GM23338 (cell line): ENCODE measurements around the gene CYP27A1. TPM values are rescaled to one million over a fixed set of nuclear protein-coding genes. Genes with fewer than 3 reads are reported as not detected.

Source experiments
- ATAC-seq: fragments of 200-7000 bp; cut with Tn5 transposase; 3 replicates; pipeline ENCODE4 v1.9.1; 2020
- DNase-seq: peaks from one replicate; pipeline ENCODE4 v3.0.0-alpha.2; 2015; ENCODE audit warnings: low spot score
- H2AFZ ChIP-seq: fragments of 200-600 bp; sonication (generic); 2 replicates; pipeline ENCODE4 v1.8.0; 2016; ENCODE audit warnings: antibody characterized with exemption, mild to moderate bottlenecking, moderate library complexity
- H3F3A ChIP-seq: fragments of 200-600 bp; sonication (generic); replicated peaks from 2 replicates; pipeline ENCODE4 v1.8.0; 2017; ENCODE audit warnings: antibody characterized with exemption, mixed run types, low read depth
- H3K27ac ChIP-seq: fragments of 200-600 bp; sonication (generic); 2 replicates; pipeline ENCODE4 v1.6.1; 2016; ENCODE audit warnings: low read depth
- H3K27me3 ChIP-seq: fragments of 200-600 bp; sonication (generic); 2 replicates; pipeline ENCODE4 v1.8.0; 2016; ENCODE audit warnings: mild to moderate bottlenecking, mixed run types, moderate library complexity; ENCODE audit not compliant: insufficient read depth
- H3K36me3 ChIP-seq: fragments of 200-600 bp; sonication (generic); 2 replicates; pipeline ENCODE4 v1.8.0; 2016; ENCODE audit warnings: mild to moderate bottlenecking; ENCODE audit not compliant: insufficient read depth
- H3K4me1 ChIP-seq: fragments of 200-600 bp; sonication (generic); 2 replicates; pipeline ENCODE4 v1.8.0; 2016; ENCODE audit warnings: mild to moderate bottlenecking, moderate library complexity; ENCODE audit not compliant: insufficient read depth
- H3K4me2 ChIP-seq: fragments of 200-600 bp; sonication (generic); 2 replicates; pipeline ENCODE4 v1.7.1; 2017; ENCODE audit warnings: mixed run types
- H3K4me3 ChIP-seq: fragments of 200-600 bp; sonication (generic); 2 replicates; pipeline ENCODE4 v1.6.1; 2016; ENCODE audit warnings: mixed run types
- H3K79me2 ChIP-seq: fragments of 200-600 bp; sonication (generic); replicated peaks from 2 replicates; pipeline ENCODE4 v1.8.0; 2017; ENCODE audit warnings: mild to moderate bottlenecking; ENCODE audit not compliant: insufficient read depth
- H3K9me2 ChIP-seq: fragments of 200-600 bp; sonication (generic); 2 replicates; pipeline ENCODE4 v1.8.0; 2017; ENCODE audit not compliant: insufficient read depth
- H4K20me1 ChIP-seq: fragments of 200-600 bp; sonication (generic); replicated peaks from 2 replicates; pipeline ENCODE4 v1.8.0; 2017; ENCODE audit warnings: mild to moderate bottlenecking; ENCODE audit not compliant: insufficient read depth
- H3K27ac Mint-ChIP-seq: 2 replicates; pipeline ENCODE4 v1.8.0; 2020; ENCODE audit warnings: inconsistent platforms, mild to moderate bottlenecking, moderate library complexity, mixed read lengths
- H3K27me3 Mint-ChIP-seq: 3 replicates; pipeline ENCODE4 v1.8.0; 2022; ENCODE audit warnings: low read depth, mild to moderate bottlenecking, moderate library complexity, mixed read lengths, inconsistent platforms; ENCODE audit not compliant: insufficient read depth, poor library complexity
- H3K36me3 Mint-ChIP-seq: 3 replicates; pipeline ENCODE4 v1.8.0; 2021; ENCODE audit warnings: low read depth, mild to moderate bottlenecking, inconsistent platforms, moderate library complexity, mixed read lengths
- H3K4me1 Mint-ChIP-seq: 3 replicates; pipeline ENCODE4 v1.8.0; 2020; ENCODE audit warnings: mild to moderate bottlenecking, inconsistent platforms, mixed read lengths
- H3K4me3 Mint-ChIP-seq: 3 replicates; pipeline ENCODE4 v1.8.0; 2021; ENCODE audit warnings: moderate library complexity, mild to moderate bottlenecking, inconsistent platforms, mixed read lengths
- H3K9me3 Mint-ChIP-seq: 3 replicates; pipeline ENCODE4 v1.8.0; 2020; ENCODE audit warnings: moderate library complexity, mild to moderate bottlenecking, inconsistent platforms, mixed read lengths
- CREB1 ChIP-seq: fragments of 250-450 bp; sonication (Bioruptor Pico); IDR thresholded peaks from 2 replicates; pipeline ENCODE4 v1.5.0; 2020; ENCODE audit warnings: low read depth, mild to moderate bottlenecking, moderate library complexity
- EZH2 ChIP-seq: fragments of 200-600 bp; sonication (generic); IDR thresholded peaks from one replicate; pipeline ENCODE4 v1.8.0; 2017; ENCODE audit warnings: antibody characterized with exemption, mild to moderate bottlenecking, low read depth; ENCODE audit not compliant: unreplicated experiment
- EZH2phosphoT487 ChIP-seq: fragments of 200-600 bp; sonication (generic); IDR thresholded peaks from one replicate; pipeline ENCODE4 v1.8.1; 2018; ENCODE audit warnings: antibody characterized with exemption; ENCODE audit not compliant: unreplicated experiment
- JUNB ChIP-seq: IDR thresholded peaks from one replicate; pipeline ENCODE4 v1.6.1; 2016; ENCODE audit warnings: antibody characterized with exemption; ENCODE audit not compliant: unreplicated experiment
- NANOG ChIP-seq: IDR thresholded peaks from 2 replicates; pipeline ENCODE4 v1.6.1; 2016; ENCODE audit warnings: antibody characterized with exemption, borderline replicate concordance
- POLR2AphosphoS5 ChIP-seq: IDR thresholded peaks from 2 replicates; pipeline ENCODE4 v1.6.1; 2016; ENCODE audit warnings: antibody characterized with exemption, low read depth
- STAT1 ChIP-seq: IDR thresholded peaks from one replicate; pipeline ENCODE4 v1.6.1; 2016; ENCODE audit warnings: antibody characterized with exemption; ENCODE audit not compliant: unreplicated experiment
- ZNF114 ChIP-seq: fragments of 250-450 bp; sonication (Bioruptor Pico); IDR thresholded peaks from 2 replicates; pipeline ENCODE4 v1.5.0; 2020; ENCODE audit warnings: mild to moderate bottlenecking, moderate library complexity
- ZNF331 ChIP-seq: fragments of 250-450 bp; sonication (Bioruptor Pico); IDR thresholded peaks from 2 replicates; pipeline ENCODE4 v1.5.0; 2020; ENCODE audit warnings: low read depth, mild to moderate bottlenecking, moderate library complexity
- polyA plus RNA-seq: library from polyadenylated mRNA; unstranded; fragments of >200 nt; fragmentation: Nextera tagmentation; extraction: Ambion mirVana; gene quantifications from 2 replicates; pipeline ENCODE4 v1.2.1, GENCODE V29; 2016
- total RNA-seq: library from RNA; depleted of rRNA; stranded (reverse); fragments of >200 nt; shearing (Covaris generic); gene quantifications from 2 replicates; pipeline ENCODE4 v1.2.3, GENCODE V29; 2014
- TF ChIP-seq, protein P1 (sequence below): IDR thresholded peaks from one replicate; pipeline ENCODE4 v1.6.1; 2018; ENCODE audit warnings: antibody characterized with exemption; ENCODE audit not compliant: unreplicated experiment
- TF ChIP-seq, protein P2 (sequence below): fragments of 250-450 bp; sonication (Bioruptor Pico); IDR thresholded peaks from 2 replicates; pipeline ENCODE4 v1.5.0; 2020; ENCODE audit warnings: mild to moderate bottlenecking, moderate library complexity
- TF ChIP-seq, protein P3 (sequence below): IDR thresholded peaks from 2 replicates; pipeline ENCODE4 v1.6.1; 2016; ENCODE audit warnings: antibody characterized with exemption
- TF ChIP-seq, protein P4 (sequence below), 2 experiments: fragments of 200-600 bp in 1 of 2; sonication (generic) in 1 of 2; conservative IDR thresholded peaks; 2 replicates each; pipeline versions ENCODE4 v1.5.1 to v1.6.1; 2016 to 2017; ENCODE audit warnings: antibody characterized with exemption in 2 of 2, low read depth in 2 of 2, mild to moderate bottlenecking in 2 of 2, moderate library complexity in 1 of 2

CYP27A1 gene
- total and polyA plus RNA-seq, 2 experiments from 2014 or later: 2.2 to 6.9 TPM

DNA sequence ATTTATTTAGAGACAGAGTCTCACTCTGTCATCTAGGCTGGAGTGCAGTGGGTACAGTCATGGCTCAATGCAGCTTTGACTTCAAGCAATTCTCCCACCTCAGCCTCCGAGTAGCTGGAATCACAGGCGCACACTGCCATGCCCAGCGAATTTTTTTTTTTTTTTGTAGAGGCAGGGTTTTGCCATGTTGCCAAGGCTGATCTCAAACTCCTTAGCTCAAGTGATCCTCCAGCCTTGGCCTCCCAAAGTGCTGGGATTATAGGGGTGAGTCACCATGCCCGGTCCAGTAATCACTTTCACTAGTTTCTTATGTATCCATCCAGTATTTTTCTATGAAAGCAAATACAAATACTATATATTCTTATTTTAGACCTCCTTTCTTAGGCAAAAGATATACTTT is 25.7 kb downstream of the CYP27A1 start:
- peaks cover 13% of the 10 kb centered on the region; the same call in 2 of the 3 replicates for H3K36me3 Mint-ChIP-seq
- H3K4me3 ChIP-seq: no peak overlapping the region
- H3K4me2 ChIP-seq: no peak overlapping the region
- H3K27ac ChIP-seq: no peak overlapping the region
- H3K4me3 Mint-ChIP-seq: no peak overlapping the region
- no peak overlapping the region for H2AFZ ChIP-seq
- H3K9me3 Mint-ChIP-seq: peaks cover 14% of the 10 kb centered on the region
- H3K4me1 Mint-ChIP-seq: peaks cover 16% of the 10 kb centered on the region
- DNase-seq (no peak), ATAC-seq (no peak)
- no peaks in the 10 kb centered on the region for H4K20me1 ChIP-seq
- H3K79me2 ChIP-seq: no peaks in the 10 kb centered on the region
- H3K4me1 ChIP-seq: peaks cover 17% of the 10 kb centered on the region; the same call in 1 of the 2 replicates
- H3K27me3 ChIP-seq: no peaks in the 10 kb centered on the region
- TF ChIP-seq JUNB (no peak), ZNF331 (CRISPR knock-in tag) (no peak), EZH2phosphoT487 (no peak), NANOG (no peak), EZH2 (no peak), POLR2AphosphoS5 (no peak), ZNF114 (no peak), CREB1 (no peak), STAT1 (no peak)
- TF ChIP-seq, protein P1, sequence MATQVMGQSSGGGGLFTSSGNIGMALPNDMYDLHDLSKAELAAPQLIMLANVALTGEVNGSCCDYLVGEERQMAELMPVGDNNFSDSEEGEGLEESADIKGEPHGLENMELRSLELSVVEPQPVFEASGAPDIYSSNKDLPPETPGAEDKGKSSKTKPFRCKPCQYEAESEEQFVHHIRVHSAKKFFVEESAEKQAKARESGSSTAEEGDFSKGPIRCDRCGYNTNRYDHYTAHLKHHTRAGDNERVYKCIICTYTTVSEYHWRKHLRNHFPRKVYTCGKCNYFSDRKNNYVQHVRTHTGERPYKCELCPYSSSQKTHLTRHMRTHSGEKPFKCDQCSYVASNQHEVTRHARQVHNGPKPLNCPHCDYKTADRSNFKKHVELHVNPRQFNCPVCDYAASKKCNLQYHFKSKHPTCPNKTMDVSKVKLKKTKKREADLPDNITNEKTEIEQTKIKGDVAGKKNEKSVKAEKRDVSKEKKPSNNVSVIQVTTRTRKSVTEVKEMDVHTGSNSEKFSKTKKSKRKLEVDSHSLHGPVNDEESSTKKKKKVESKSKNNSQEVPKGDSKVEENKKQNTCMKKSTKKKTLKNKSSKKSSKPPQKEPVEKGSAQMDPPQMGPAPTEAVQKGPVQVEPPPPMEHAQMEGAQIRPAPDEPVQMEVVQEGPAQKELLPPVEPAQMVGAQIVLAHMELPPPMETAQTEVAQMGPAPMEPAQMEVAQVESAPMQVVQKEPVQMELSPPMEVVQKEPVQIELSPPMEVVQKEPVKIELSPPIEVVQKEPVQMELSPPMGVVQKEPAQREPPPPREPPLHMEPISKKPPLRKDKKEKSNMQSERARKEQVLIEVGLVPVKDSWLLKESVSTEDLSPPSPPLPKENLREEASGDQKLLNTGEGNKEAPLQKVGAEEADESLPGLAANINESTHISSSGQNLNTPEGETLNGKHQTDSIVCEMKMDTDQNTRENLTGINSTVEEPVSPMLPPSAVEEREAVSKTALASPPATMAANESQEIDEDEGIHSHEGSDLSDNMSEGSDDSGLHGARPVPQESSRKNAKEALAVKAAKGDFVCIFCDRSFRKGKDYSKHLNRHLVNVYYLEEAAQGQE: no peak
- TF ChIP-seq, protein P2, sequence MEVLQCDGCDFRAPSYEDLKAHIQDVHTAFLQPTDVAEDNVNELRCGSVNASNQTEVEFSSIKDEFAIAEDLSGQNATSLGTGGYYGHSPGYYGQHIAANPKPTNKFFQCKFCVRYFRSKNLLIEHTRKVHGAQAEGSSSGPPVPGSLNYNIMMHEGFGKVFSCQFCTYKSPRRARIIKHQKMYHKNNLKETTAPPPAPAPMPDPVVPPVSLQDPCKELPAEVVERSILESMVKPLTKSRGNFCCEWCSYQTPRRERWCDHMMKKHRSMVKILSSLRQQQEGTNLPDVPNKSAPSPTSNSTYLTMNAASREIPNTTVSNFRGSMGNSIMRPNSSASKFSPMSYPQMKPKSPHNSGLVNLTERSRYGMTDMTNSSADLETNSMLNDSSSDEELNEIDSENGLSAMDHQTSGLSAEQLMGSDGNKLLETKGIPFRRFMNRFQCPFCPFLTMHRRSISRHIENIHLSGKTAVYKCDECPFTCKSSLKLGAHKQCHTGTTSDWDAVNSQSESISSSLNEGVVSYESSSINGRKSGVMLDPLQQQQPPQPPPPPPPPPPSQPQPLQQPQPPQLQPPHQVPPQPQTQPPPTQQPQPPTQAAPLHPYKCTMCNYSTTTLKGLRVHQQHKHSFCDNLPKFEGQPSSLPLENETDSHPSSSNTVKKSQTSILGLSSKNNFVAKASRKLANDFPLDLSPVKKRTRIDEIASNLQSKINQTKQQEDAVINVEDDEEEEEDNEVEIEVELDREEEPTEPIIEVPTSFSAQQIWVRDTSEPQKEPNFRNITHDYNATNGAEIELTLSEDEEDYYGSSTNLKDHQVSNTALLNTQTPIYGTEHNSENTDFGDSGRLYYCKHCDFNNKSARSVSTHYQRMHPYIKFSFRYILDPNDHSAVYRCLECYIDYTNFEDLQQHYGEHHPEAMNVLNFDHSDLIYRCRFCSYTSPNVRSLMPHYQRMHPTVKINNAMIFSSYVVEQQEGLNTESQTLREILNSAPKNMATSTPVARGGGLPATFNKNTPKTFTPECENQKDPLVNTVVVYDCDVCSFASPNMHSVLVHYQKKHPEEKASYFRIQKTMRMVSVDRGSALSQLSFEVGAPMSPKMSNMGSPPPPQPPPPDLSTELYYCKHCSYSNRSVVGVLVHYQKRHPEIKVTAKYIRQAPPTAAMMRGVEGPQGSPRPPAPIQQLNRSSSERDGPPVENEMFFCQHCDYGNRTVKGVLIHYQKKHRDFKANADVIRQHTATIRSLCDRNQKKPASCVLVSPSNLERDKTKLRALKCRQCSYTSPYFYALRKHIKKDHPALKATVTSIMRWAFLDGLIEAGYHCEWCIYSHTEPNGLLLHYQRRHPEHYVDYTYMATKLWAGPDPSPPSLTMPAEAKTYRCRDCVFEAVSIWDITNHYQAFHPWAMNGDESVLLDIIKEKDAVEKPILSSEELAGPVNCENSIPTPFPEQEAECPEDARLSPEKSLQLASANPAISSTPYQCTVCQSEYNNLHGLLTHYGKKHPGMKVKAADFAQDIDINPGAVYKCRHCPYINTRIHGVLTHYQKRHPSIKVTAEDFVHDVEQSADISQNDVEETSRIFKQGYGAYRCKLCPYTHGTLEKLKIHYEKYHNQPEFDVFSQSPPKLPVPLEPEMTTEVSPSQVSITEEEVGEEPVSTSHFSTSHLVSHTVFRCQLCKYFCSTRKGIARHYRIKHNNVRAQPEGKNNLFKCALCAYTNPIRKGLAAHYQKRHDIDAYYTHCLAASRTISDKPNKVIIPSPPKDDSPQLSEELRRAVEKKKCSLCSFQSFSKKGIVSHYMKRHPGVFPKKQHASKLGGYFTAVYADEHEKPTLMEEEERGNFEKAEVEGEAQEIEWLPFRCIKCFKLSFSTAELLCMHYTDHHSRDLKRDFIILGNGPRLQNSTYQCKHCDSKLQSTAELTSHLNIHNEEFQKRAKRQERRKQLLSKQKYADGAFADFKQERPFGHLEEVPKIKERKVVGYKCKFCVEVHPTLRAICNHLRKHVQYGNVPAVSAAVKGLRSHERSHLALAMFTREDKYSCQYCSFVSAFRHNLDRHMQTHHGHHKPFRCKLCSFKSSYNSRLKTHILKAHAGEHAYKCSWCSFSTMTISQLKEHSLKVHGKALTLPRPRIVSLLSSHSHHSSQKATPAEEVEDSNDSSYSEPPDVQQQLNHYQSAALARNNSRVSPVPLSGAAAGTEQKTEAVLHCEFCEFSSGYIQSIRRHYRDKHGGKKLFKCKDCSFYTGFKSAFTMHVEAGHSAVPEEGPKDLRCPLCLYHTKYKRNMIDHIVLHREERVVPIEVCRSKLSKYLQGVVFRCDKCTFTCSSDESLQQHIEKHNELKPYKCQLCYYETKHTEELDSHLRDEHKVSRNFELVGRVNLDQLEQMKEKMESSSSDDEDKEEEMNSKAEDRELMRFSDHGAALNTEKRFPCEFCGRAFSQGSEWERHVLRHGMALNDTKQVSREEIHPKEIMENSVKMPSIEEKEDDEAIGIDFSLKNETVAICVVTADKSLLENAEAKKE: no peak
- TF ChIP-seq, protein P3, sequence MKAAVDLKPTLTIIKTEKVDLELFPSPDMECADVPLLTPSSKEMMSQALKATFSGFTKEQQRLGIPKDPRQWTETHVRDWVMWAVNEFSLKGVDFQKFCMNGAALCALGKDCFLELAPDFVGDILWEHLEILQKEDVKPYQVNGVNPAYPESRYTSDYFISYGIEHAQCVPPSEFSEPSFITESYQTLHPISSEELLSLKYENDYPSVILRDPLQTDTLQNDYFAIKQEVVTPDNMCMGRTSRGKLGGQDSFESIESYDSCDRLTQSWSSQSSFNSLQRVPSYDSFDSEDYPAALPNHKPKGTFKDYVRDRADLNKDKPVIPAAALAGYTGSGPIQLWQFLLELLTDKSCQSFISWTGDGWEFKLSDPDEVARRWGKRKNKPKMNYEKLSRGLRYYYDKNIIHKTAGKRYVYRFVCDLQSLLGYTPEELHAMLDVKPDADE: no peak
- TF ChIP-seq, protein P4, sequence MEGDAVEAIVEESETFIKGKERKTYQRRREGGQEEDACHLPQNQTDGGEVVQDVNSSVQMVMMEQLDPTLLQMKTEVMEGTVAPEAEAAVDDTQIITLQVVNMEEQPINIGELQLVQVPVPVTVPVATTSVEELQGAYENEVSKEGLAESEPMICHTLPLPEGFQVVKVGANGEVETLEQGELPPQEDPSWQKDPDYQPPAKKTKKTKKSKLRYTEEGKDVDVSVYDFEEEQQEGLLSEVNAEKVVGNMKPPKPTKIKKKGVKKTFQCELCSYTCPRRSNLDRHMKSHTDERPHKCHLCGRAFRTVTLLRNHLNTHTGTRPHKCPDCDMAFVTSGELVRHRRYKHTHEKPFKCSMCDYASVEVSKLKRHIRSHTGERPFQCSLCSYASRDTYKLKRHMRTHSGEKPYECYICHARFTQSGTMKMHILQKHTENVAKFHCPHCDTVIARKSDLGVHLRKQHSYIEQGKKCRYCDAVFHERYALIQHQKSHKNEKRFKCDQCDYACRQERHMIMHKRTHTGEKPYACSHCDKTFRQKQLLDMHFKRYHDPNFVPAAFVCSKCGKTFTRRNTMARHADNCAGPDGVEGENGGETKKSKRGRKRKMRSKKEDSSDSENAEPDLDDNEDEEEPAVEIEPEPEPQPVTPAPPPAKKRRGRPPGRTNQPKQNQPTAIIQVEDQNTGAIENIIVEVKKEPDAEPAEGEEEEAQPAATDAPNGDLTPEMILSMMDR (conservative IDR thresholded peaks at IDR 0.05; ENCODE audit: low read depth in 2 of 2): no peak
- no peak overlapping the region for H3K27ac Mint-ChIP-seq
- no peaks in the 10 kb centered on the region for H3F3A ChIP-seq
- H3K36me3 ChIP-seq: peaks cover 7% of the 10 kb centered on the region; the same call in 1 of the 2 replicates
- H3K9me2 ChIP-seq: no peaks in the 10 kb centered on the region
- peaks cover 2% of the 10 kb centered on the region for H3K27me3 Mint-ChIP-seq
